ENCODE measurements around the gene CARD9. TPM values are rescaled to one million over a fixed set of nuclear protein-coding genes. Genes with fewer than 3 reads are reported as not detected.

CARD9 gene
- total and polyA plus RNA-seq, 2 of the 8 experiments (the other 6 are each of a cell fraction or from before 2014, with no cell fraction given) = 0.15 to 1.1 TPM

DNA sequence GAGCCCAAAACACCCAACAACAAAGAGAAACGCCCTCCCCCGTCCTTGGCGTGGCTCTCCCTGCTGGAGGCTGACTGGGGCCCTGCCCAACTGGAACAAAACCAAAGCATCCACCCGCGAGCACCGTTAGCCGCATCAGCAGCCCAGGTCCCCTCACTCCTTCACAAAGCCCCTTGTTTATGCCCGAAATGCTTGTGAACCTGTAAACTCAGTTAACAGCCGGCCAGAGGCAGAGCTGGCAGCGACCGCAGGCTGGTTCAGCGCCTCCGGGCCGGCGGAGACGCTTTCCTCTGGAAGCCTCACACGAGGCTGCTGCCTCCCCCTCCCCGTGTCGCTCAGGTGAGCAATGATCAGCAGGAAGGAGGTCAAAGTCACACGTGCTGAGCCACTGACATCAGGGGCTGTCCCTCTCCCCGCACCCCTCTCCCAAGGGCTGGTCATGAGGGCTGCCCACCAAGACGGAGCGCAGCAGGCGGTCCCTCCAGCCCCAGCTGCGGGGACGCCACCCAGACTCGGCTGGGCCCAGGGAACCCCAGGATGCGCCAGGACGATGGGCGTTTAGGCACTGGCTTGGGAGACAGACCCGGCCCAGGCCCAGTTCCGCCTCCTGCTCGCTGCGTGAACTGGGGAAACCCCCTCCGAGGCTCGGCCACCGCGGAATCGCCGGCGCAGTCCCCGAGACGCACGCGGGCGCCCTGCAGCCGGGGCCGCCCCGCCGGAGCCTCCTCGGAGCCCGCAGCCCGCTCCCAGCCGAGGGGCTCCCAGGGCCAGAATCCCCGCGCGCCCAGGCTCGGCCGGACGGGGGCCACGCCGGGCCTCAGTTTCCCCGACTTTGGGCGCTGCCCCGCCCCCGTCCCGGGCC is 25.9 kb upstream of the CARD9 start:
- Histone ChIP-seq H3K4me2 (ENCODE audit: insufficient read depth in 1 of 2, low read depth in 2 of 2, low read length in 2 of 2) (peak overlapping the region; percentile 81 to 95), H2BK15ac (ENCODE audit: low read length) (no peak overlapping the region), H4K8ac (ENCODE audit: extremely low read depth, insufficient read depth, low read length) (peak overlapping the region; percentile 81), H3K27ac (ENCODE audit: low read depth, low read length) (peak overlapping the region; percentile 29; the same call in 1 of the 2 replicates), H3K9me3 (ENCODE audit: insufficient read depth in 2 of 2, low read depth in 1 of 2, low read length in 1 of 2) (no peaks in the 10 kb centered on the region), H4K91ac (replicated peaks; ENCODE audit: insufficient read length, low read length) (no peak overlapping the region), H2BK120ac (replicated peaks; ENCODE audit: low read depth, low read length) (no peak overlapping the region), H3K27me3 (replicated peaks in 1 of 4; ENCODE audit: control insufficient read depth in 3 of 4, extremely low read depth in 1 of 4, insufficient read depth in 3 of 4, low read length in 3 of 4) (no peaks in the 10 kb centered on the region), H3K9ac (replicated peaks in 1 of 4; ENCODE audit: extremely low read depth in 1 of 4, low read depth in 3 of 4, low read length in 3 of 4) (peak overlapping the region; percentile 46 to 76 (median 74); a peak in 6 of 7 replicates), H3K79me1 (ENCODE audit: low read depth, low read length) (peaks cover 10% of the 10 kb centered on the region; the same call in 1 of the 2 replicates), H3K79me2 (ENCODE audit: control insufficient read depth in 1 of 2, insufficient read depth in 2 of 2, low read length in 2 of 2) (peaks cover 0 to 26% of the 10 kb centered on the region in 2 experiments; a peak in 2 of 4 replicates), H4K20me1 (replicated peaks in 1 of 2; ENCODE audit: control insufficient read depth in 1 of 2, insufficient read depth in 2 of 2, low read length in 2 of 2) (peaks cover 4 to 14% of the 10 kb centered on the region in 2 experiments), H3K36me3 (ENCODE audit: control insufficient read depth in 2 of 4, insufficient read depth in 4 of 4, low read length in 3 of 4) (peaks cover 31 to 51% (median 44%) of the 10 kb centered on the region in 4 experiments), H2AFZ (ENCODE audit: low read length) (no peak overlapping the region), H3K56ac (replicated peaks; ENCODE audit: insufficient read length, low read depth, low read length) (no peak overlapping the region), H3K23ac (ENCODE audit: insufficient read length) (no peak overlapping the region), H2BK12ac (ENCODE audit: low read depth, low read length) (no peak overlapping the region), H3K14ac (ENCODE audit: insufficient read length) (no peak overlapping the region), H2AK5ac (ENCODE audit: low read depth, low read length) (no peak overlapping the region), H3K23me2 (ENCODE audit: low read depth, low read length) (peaks cover 6% of the 10 kb centered on the region; the same call in 1 of the 2 replicates), H4K5ac (ENCODE audit: insufficient read length, low read depth, low read length) (no peak overlapping the region), H3K4ac (replicated peaks; ENCODE audit: insufficient read length, low read depth, low read length) (peak overlapping the region; percentile 57), H2BK5ac (ENCODE audit: low read depth, low read length) (peak overlapping the region; percentile 67; the same call in 1 of the 2 replicates), H3K18ac (ENCODE audit: extremely low read depth, low read length) (no peak overlapping the region; the same call in 1 of the 2 replicates), H2BK20ac (ENCODE audit: low read length) (no peak overlapping the region), H3K4me3 (ENCODE audit: extremely low read depth in 1 of 4, insufficient read depth in 2 of 4, low read depth in 3 of 4, low read length in 4 of 4) (peak overlapping the region; percentile 73 to 84 (median 79)), H3K4me1 (replicated peaks in 1 of 4; ENCODE audit: control insufficient read depth in 3 of 4, insufficient read depth in 4 of 4, low read length in 3 of 4) (peaks cover 0 to 10% (median 7%) of the 10 kb centered on the region in 4 experiments; a peak in 5 of 7 replicates)
- TF ChIP-seq RFX5 (IDR thresholded peaks at IDR 0.05; ENCODE audit: borderline replicate concordance, low read depth, low read length) = no peak
- TF ChIP-seq TBP (IDR thresholded peaks at IDR 0.05; ENCODE audit: low read depth, low read length) = no peak
- 0 out of 3 replicates have a peak, but pooled peaks of 1 of the 2 experiments have one; percentile 24 for TF ChIP-seq POLR2A (IDR thresholded peaks at IDR 0.05; ENCODE audit: control extremely low read depth in 1 of 2, low read depth in 2 of 2, low read length in 2 of 2)
- TF ChIP-seq, protein P1, sequence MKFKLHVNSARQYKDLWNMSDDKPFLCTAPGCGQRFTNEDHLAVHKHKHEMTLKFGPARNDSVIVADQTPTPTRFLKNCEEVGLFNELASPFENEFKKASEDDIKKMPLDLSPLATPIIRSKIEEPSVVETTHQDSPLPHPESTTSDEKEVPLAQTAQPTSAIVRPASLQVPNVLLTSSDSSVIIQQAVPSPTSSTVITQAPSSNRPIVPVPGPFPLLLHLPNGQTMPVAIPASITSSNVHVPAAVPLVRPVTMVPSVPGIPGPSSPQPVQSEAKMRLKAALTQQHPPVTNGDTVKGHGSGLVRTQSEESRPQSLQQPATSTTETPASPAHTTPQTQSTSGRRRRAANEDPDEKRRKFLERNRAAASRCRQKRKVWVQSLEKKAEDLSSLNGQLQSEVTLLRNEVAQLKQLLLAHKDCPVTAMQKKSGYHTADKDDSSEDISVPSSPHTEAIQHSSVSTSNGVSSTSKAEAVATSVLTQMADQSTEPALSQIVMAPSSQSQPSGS (IDR thresholded peaks at IDR 0.05; ENCODE audit: low read length) = no peak
- TF ChIP-seq, protein P2, sequence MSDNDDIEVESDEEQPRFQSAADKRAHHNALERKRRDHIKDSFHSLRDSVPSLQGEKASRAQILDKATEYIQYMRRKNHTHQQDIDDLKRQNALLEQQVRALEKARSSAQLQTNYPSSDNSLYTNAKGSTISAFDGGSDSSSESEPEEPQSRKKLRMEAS (IDR thresholded peaks at IDR 0.05) = peak; percentile 52; the same call in 1 of the 2 replicates
- peak; percentile 47 for TF ChIP-seq KDM4A (IDR thresholded peaks at IDR 0.05; ENCODE audit: low read depth, low read length, severe bottlenecking)
- FAIRE-seq (no peak), DNase-seq (ENCODE audit: low read depth in 1 of 2, low spot score in 2 of 2) (no peak)
- WGBS, 2 experiments (ENCODE audit: extremely low coverage in 1 of 2, insufficient coverage in 1 of 2, insufficient read length in 1 of 2, insufficient replicate concordance in 2 of 2, low coverage in 1 of 2, low lambda C conversion rate in 2 of 2, missing lambda C conversion rate in 1 of 2) = 15% methylated on average over 48 of the region's 67 CpGs; no CpG with 5 or more reads in 1 of the 2 experiments
- CTCF ChIA-PET (ENCODE audit: partially characterized antibody) = interaction anchor here (0.6 to 3.4 kb wide), 5 partner anchors 9 to 272 kb away, joined by 3 to 26 read pairs (median 3); no protein-coding TSS in a partner anchor
- POLR2A ChIA-PET (ENCODE audit: partially characterized antibody) = interaction anchor here (0.6 to 14.6 kb wide), 10 partner anchors 12 to 257 kb away, joined by 3 to 139 read pairs (median 16); partner anchors contain the start of genes DNLZ, ENTR1 and PMPCA
